WTC11 (cell line): ENCODE data around the gene MYL4. TPM values are rescaled to one million over a fixed set of nuclear protein-coding genes. Genes with fewer than 3 reads are reported as not detected.

Source experiments
- ATAC-seq: fragments of 200-7000 bp; cut with Tn5 transposase; 2 replicates; pipeline ENCODE4 v1.10.0; 2021; ENCODE audit warnings: mild to moderate bottlenecking, moderate library complexity
- CTCF ChIA-PET: fragments of 300-600 bp; sonication (Branson Sonifier 250); formaldehyde crosslinking; loops from one replicate; lab custom pipeline; 2021; ENCODE audit warnings: antibody characterized with exemption; lab: Charles Lee
- POLR2A ChIA-PET: fragments of 350-600 bp; sonication (Branson Sonifier 250); formaldehyde crosslinking; loops from one replicate; lab custom pipeline; 2021; ENCODE audit warnings: antibody characterized with exemption; lab: Charles Lee
- DNase-seq: peaks from one replicate; pipeline ENCODE4 v3.0.0; 2021; ENCODE audit warnings: low spot score
- H3K27ac Mint-ChIP-seq: 2 replicates; pipeline ENCODE4 v1.8.0; 2021; ENCODE audit warnings: mixed read lengths
- H3K27me3 Mint-ChIP-seq: 2 replicates; pipeline ENCODE4 v1.8.0; 2021; ENCODE audit warnings: low read depth, mild to moderate bottlenecking, moderate library complexity, mixed read lengths
- H3K36me3 Mint-ChIP-seq: 2 replicates; pipeline ENCODE4 v1.8.0; 2021; ENCODE audit warnings: mixed read lengths
- H3K4me1 Mint-ChIP-seq: 2 replicates; pipeline ENCODE4 v1.8.0; 2022; ENCODE audit warnings: mixed read lengths
- H3K4me3 Mint-ChIP-seq: 2 replicates; pipeline ENCODE4 v1.8.0; 2021; ENCODE audit warnings: mild to moderate bottlenecking, moderate library complexity, mixed read lengths
- H3K9me3 Mint-ChIP-seq: 2 replicates; pipeline ENCODE4 v1.8.0; 2021; ENCODE audit warnings: mixed read lengths
- AFF4 ChIP-seq: sonication (generic); formaldehyde crosslinking; IDR thresholded peaks from 2 replicates; pipeline ENCODE4 v1.8.1; 2023; ENCODE audit warnings: mild to moderate bottlenecking, missing genetic modification reagents, borderline replicate concordance
- E2F5 ChIP-seq: sonication (generic); formaldehyde crosslinking; IDR thresholded peaks from 2 replicates; pipeline ENCODE4 v1.8.1; 2022; ENCODE audit warnings: mild to moderate bottlenecking, moderate library complexity, missing genetic modification reagents
- GABPB1 ChIP-seq: sonication (generic); formaldehyde crosslinking; IDR thresholded peaks from 2 replicates; pipeline ENCODE4 v1.8.1; 2023; ENCODE audit warnings: mild to moderate bottlenecking, missing genetic modification reagents
- HMGA2 ChIP-seq: fragments of 250-450 bp; sonication (Bioruptor Pico); IDR thresholded peaks from 2 replicates; pipeline ENCODE4 v1.4.0; 2021; ENCODE audit warnings: mild to moderate bottlenecking, moderate library complexity
- MYBL2 ChIP-seq: sonication (generic); formaldehyde crosslinking; IDR thresholded peaks from 2 replicates; pipeline ENCODE4 v1.8.1; 2023; ENCODE audit warnings: mild to moderate bottlenecking, moderate library complexity, missing genetic modification reagents
- OVOL2 ChIP-seq: fragments of 250-450 bp; sonication (Bioruptor Pico); IDR thresholded peaks from 2 replicates; pipeline ENCODE4 v1.9.0; 2021; ENCODE audit warnings: mild to moderate bottlenecking, borderline replicate concordance
- RELA ChIP-seq: sonication (generic); formaldehyde crosslinking; IDR thresholded peaks from 2 replicates; pipeline ENCODE4 v1.8.1; 2022; ENCODE audit warnings: missing genetic modification reagents, mild to moderate bottlenecking, borderline replicate concordance
- RORB ChIP-seq: fragments of 250-450 bp; sonication (Bioruptor Pico); IDR thresholded peaks from 2 replicates; pipeline ENCODE4 v1.9.0; 2021; ENCODE audit warnings: mild to moderate bottlenecking
- ZBTB21 ChIP-seq: sonication (generic); formaldehyde crosslinking; IDR thresholded peaks from 2 replicates; pipeline ENCODE4 v1.8.1; 2023; ENCODE audit warnings: mild to moderate bottlenecking, missing genetic modification reagents, borderline replicate concordance
- ZBTB43 ChIP-seq: sonication (generic); formaldehyde crosslinking; IDR thresholded peaks from 2 replicates; pipeline ENCODE4 v1.8.1; 2023; ENCODE audit warnings: mild to moderate bottlenecking, missing genetic modification reagents
- ZNF219 ChIP-seq: sonication (generic); formaldehyde crosslinking; IDR thresholded peaks from 2 replicates; pipeline ENCODE4 v1.8.0; 2023; ENCODE audit warnings: missing genetic modification reagents, mild to moderate bottlenecking, borderline replicate concordance
- ZNF532 ChIP-seq: fragments of 250-450 bp; sonication (Bioruptor Pico); IDR thresholded peaks from 2 replicates; pipeline ENCODE4 v1.9.0; 2021; ENCODE audit warnings: mild to moderate bottlenecking, borderline replicate concordance
- total RNA-seq: library from RNA; stranded (reverse); gene quantifications from 3 replicates; pipeline ENCODE4 v1.2.3, GENCODE V29; 2021
- TF ChIP-seq, protein P1 (sequence below): sonication (generic); formaldehyde crosslinking; IDR thresholded peaks from 2 replicates; pipeline ENCODE4 v1.8.0; 2023; ENCODE audit warnings: missing genetic modification reagents

MYL4 gene
- total RNA-seq, 1 experiment from 2014 or later: 0.50 TPM

DNA sequence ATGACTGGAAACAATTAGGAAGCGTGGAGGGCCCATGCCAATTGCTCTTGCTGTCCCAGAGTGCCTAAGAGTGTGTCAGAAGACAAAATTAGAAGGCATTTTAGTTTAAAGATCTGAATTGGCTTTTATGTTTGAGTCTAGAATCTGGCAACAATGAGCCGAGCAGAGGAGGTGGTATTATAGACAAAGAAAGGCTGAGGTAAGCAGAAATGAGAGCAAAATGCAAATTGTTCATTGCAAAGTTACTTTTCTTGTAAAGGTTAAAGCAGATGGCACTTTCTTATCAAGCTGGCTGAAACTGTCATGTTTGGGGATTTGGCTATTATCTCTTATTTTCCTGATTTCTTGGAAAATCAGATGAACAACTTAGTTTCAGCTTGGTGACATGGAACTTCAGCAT, 3.3 kb downstream of the MYL4 start:
- TF ChIP-seq ZNF532 (CRISPR knock-in tag) (no peak), GABPB1 (CRISPR knock-in tag) (no peak)
- H3K4me3 Mint-ChIP-seq: no peak overlapping the region
- no peaks in the 10 kb centered on the region for H3K4me1 Mint-ChIP-seq
- DNase-seq: no peak
- ChIA-PET POLR2A (no interaction called here), CTCF (no interaction called here)
- no peak overlapping the region for H3K27ac Mint-ChIP-seq
- no peaks in the 10 kb centered on the region for H3K36me3 Mint-ChIP-seq
- H3K9me3 Mint-ChIP-seq: no peaks in the 10 kb centered on the region
- peaks cover 3% of the 10 kb centered on the region; the same call in 1 of the 2 replicates for H3K27me3 Mint-ChIP-seq
- ATAC-seq: no peak

GRCh38 chr17:47213540-47213939, 4.4 kb downstream of the MYL4 start:
- peaks cover 5% of the 10 kb centered on the region; the same call in 1 of the 2 replicates for H3K27me3 Mint-ChIP-seq

More at GRCh38 chr17:47213540-47213939, 4.4 kb downstream of the MYL4 start:
- ChIA-PET CTCF (no interaction called here), POLR2A (no interaction called here)
- DNase-seq (no peak), ATAC-seq (no peak)
- Mint-ChIP-seq H3K4me3 (no peak overlapping the region), H3K36me3 (no peaks in the 10 kb centered on the region), H3K9me3 (no peaks in the 10 kb centered on the region), H3K27ac (no peak overlapping the region), H3K4me1 (no peaks in the 10 kb centered on the region)
- no peak for TF ChIP-seq E2F5
- TF ChIP-seq MYBL2 (CRISPR knock-in tag): no peak
- no peak for TF ChIP-seq ZNF532 (CRISPR knock-in tag)
- TF ChIP-seq, protein P1, sequence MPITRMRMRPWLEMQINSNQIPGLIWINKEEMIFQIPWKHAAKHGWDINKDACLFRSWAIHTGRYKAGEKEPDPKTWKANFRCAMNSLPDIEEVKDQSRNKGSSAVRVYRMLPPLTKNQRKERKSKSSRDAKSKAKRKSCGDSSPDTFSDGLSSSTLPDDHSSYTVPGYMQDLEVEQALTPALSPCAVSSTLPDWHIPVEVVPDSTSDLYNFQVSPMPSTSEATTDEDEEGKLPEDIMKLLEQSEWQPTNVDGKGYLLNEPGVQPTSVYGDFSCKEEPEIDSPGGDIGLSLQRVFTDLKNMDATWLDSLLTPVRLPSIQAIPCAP: no peak
- TF ChIP-seq ZBTB43 (CRISPR knock-in tag): no peak
- TF ChIP-seq HMGA2 (CRISPR knock-in tag): no peak
- no peak for TF ChIP-seq OVOL2 (CRISPR knock-in tag)
- TF ChIP-seq RELA (CRISPR knock-in tag): no peak
- no peak for TF ChIP-seq RORB (CRISPR knock-in tag)
- TF ChIP-seq AFF4: no peak
- TF ChIP-seq ZNF219 (CRISPR knock-in tag): no peak
- no peak for TF ChIP-seq ZBTB21 (CRISPR knock-in tag)
